Activated CD8-positive, alpha-beta memory T cell treated with anti-CD3 and anti-CD28 coated beads, Interleukin-2, amount 50 U/mL, for 1 hour (primary cell): ENCODE results near the gene NAV3.

ENCODE experiments used
- DNase-seq: peaks from one replicate; pipeline ENCODE4 v3.0.0-alpha.2; 2020; ENCODE audit errors: extremely low read depth

NAV3 gene

DNA sequence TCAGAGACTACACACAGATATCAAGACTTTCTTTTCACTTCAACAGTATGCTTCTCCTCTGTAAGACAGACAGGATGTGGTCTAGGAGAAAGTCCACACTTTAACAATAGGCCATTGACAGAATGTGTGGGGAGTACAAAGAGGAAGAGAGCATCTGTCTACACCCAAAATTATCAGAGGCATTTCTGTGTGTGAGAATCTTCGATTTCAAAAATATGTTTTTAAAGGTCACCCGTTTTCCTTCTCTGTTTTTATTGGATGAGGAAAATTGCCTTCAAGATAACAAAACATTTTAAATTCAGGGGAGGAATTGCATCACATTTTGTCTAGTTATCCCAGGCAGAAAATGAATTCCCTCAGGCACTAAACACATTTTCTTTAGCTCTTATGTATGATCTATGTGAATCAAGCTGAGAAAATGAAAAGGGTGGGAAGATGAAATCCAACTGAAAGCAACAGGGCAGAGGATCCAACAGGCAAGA, 16.4 kb downstream of the NAV3 start:
- no peak for DNase-seq

DNA sequence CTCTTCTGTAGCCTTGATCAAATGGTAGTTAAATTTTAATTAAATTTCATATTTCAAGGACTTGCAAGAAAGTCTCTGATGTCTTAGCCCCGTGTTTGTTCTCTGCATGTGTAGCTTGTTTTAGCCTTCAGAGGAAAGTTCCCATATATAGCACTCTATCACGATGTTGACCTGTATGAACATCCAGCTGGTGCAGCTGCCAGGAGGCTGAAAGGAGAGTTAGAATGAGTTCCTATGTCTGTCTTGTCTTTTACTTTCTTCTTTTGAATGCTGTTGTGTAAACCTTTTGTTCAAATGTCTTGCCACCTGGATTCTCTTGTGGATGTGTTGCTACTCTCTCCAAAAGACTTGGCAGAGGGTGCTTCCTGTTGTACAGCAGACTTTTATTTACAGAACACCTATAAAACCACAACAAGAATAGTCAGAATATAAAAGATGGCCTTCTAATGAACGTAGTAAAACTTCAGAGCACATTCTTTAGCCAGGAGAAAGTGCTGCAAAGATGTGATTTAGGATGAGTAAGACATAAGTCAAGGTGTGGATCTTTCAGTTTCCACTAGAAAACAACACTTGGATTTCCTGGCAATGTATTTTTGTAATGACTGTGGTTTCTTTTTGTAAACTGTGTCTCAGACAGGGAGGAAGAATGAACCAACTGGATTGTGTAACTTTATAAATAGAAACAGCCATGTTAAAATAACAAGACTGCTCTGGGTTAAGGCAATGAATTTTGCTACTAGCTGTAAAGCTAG, 17.2 kb downstream of the NAV3 start:
- no peak for DNase-seq

DNA sequence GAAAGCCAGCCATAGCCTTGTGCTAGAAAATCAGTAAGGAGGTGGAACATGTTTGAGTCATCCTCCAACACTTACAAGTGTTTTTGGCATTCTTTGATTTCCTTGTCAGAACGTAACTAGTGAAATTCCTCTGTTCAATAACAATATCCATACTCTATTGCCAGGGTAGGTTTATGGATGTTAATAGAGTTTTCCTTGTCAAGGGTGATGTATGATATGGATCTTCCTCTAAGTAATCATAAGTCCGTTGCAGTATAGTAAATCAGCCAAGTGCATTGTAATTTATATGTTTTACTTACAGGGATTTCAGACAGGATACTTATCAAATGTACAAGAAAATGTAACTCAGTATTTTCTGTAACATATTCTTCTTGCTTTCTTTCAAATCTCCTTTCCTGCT, 19.4 kb downstream of the NAV3 start:
- no peak for DNase-seq

DNA sequence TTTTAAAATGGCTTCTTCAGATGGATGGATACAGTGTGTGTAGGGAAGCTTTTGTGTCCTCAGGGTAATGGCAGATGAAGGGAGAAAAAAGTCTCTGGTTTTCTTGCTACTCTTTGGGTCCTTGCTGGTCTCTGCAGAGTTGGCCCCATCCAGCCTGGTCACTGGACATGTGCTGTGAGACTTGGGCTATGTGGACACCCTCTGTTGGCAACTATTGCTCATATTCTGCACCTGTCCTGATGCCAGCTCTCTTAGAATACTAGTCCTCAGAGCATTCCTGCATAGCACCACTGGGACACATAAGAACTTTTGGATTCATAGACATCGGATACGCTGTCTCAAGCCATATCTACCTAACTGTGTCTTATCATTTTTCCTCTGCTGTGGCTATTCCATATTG, 20.0 kb downstream of the NAV3 start:
- no peak for DNase-seq

DNA sequence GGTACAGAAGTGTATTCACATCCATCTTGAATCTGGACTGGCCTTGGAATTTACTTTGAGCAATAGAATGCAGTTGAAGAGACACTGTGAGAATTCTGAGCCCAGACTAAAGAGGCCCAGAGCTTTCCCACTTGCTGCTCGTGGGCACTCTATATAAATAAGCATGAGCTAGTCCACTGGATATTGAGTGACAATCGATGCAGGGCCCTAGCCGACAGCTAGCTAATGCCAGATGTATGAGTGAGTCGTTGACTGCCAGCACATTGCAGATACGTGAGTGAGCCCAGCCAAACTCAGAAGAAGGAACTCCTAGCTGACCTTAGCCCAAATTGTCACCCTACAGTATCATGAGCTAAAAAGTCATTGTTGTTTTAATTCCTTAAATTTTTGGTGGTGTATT, 24.9 kb downstream of the NAV3 start:
- DNase-seq: no peak

DNA sequence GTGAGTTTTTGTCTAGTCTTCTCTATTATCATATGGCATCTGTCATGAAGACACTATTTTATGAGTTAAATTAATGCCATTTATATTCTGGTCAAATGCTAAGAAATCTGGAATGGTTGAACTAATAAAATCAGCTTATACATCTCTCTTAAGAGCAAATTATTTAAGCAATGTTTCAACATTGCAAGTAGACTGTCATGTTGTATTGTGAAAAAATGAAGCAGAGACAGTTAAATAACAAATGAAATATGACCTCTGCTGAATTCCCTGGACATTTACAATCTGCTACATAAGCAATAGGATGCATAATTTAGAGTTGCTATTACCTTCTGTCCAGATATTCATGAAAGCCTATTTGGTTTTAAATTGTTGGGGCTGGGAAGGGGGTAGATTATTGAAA, 30.6 kb downstream of the NAV3 start:
- no peak for DNase-seq

GRCh38 chr12:77865178-77865577, 34.5 kb downstream of the NAV3 start:
- DNase-seq: no peak

DNA sequence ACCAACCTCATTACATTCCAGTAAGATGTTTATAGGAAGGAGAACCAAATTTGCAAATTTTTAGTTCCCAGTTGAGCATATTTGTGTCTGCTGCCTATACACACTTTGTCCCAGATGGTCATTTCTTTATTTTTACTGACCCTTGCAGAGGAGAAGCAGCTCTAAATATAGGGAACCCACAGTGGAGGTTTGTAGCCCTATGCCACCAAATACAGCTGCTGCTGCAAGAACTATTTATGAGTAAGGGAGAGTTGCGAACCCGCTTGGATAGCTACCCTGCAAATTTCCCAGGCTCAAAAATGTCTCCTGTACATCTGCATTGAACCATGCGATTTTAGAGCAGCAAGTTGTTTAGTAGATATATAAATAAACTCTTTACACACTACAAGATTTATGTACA, 48.2 kb downstream of the NAV3 start:
- DNase-seq: no peak

GRCh38 chr12:77882709-77883108, 52.0 kb downstream of the NAV3 start:
- DNase-seq: no peak

GRCh38 chr12:77888611-77889010, 57.9 kb downstream of the NAV3 start:
- no peak for DNase-seq

GRCh38 chr12:77891518-77892147, 60.9 kb downstream of the NAV3 start:
- no peak for DNase-seq

- no peak for DNase-seq
Observed at GRCh38 chr12:77893918-77894317, 63.2 kb downstream of the NAV3 start.

GRCh38 chr12:77894556-77894955, 63.9 kb downstream of the NAV3 start:
- no peak for DNase-seq

GRCh38 chr12:77895699-77896098, 65.0 kb downstream of the NAV3 start:
- no peak for DNase-seq

GRCh38 chr12:77907936-77908335, 77.2 kb downstream of the NAV3 start:
- DNase-seq: no peak

- no peak for DNase-seq
Observed at GRCh38 chr12:77914081-77914488, 83.4 kb downstream of the NAV3 start.

DNA sequence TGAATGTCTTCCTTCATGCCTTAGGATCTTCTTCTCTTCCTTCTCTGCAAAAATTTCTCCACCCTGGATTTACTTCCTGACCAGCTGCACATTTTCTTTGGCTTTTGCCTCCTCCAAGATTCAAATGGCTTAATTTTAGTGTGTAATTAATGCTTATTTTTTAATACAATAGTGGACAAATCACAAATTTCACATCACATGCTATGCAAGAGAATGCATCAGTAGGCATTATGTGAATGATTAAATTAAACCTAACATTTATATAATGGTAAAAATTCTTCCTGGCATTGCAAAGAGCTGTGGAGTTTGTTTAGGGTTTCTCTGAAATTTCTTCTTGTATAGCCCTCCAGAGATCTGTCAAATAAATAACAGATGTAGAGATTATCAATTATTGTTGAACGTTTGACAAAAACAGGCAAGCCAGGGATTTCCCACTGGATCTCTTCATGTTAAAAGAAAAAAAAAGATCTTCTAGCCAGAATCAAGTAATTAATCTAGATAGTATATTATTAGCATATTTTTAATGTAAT, 84.4 kb downstream of the NAV3 start:
- DNase-seq: no peak

DNA sequence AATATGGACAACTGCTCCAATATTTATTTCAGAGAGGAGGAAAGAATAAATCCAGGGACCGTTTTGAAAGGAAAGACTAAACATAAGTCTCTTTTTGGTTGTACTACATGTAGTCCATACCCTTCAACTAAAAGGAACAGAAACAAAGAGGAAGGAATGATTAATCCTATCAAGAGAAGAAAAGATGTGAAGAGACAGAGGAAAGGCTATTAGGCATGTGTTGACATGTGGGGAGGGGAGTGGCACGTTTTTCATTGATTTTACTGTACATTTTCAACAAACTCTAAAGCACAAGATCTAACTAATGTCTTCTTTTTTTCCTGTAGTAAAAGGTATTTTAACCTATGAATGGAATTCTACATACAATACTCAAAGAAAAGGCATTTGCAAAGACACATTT, 85.6 kb downstream of the NAV3 start:
- DNase-seq: no peak

DNA sequence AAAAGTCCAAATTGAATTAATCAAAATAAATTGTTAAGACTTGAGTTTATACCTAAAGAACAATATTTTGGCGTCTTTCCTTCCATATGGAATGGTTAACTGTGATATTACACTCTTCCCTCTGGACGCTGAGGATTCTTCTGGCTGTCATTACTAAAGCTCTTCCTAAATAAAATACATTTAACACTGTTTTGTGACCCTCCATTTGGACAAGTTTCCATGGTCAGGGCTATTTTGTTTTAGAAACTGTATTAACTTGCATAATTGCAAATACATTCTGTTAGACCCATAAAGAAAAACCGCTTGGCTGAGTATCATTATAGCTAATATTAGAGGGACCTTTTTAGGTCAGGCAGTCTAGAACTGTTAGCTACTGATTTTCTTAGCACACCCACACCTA, 87.4 kb downstream of the NAV3 start:
- DNase-seq: no peak

- DNase-seq: no peak
Observed at GRCh38 chr12:77919450-77919849, 88.8 kb downstream of the NAV3 start.

- DNase-seq: no peak
Observed at GRCh38 chr12:77923882-77924281, 93.2 kb downstream of the NAV3 start.

- DNase-seq: no peak
Observed at GRCh38 chr12:77924703-77925102, 94.0 kb downstream of the NAV3 start.

GRCh38 chr12:77925536-77926108, 94.9 kb downstream of the NAV3 start:
- no peak for DNase-seq
